Activated T-cell treated with anti-CD3 and anti-CD28 coated beads for 4 hours (primary cell): ENCODE results near the gene JOSD1.

ENCODE experiments used
- DNase-seq: peaks from one replicate; pipeline ENCODE4 v3.0.0-alpha.2; 2020

JOSD1 gene

DNA sequence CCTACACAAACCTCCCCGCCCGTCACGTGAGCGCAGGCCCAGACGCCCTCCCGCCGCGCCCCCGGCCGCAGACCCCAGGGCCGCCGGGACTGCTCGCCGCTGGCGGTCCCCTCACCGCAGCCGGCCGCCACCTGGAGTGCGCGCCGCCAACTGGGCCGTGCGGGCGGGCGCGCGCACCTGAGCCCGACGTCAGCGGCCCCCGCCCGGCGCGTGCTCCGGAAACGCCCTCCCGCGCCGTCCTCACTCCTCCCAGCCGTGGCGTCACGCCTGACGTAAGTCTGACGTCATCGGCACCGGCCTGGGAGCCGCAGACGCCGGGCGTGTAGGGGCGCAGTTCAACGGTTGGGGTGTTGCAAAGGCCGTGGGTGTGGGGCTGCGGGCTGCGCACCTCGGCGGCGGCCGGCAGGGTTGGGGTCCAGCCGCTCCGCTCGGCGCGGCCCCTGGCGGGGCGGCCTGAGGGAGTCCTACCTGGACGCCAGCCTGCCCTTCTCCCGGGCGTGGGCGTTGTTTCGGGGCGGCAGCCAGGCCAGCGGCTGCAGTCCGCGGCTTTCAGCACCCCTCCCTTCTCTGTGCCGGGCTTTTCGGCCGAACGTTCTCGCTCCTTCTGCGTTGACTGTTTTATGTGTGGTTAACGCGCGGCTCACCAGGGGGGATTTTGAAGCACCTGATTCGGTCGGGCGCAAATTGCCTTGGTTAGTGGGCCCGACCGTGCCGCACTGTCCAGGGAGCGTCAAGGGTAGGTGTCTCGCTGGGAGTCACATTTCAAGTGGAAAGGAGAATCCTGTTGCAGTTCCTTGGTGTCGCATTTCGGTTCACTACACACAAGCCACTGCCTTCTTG, at the start of gene JOSD1:
JOSD1 (minus strand) TSS at position 155 of the 840 bp plus-strand sequence. CDS start 956 bp downstream, outside the sequence.
- DNase-seq: peak; percentile 98

DNA sequence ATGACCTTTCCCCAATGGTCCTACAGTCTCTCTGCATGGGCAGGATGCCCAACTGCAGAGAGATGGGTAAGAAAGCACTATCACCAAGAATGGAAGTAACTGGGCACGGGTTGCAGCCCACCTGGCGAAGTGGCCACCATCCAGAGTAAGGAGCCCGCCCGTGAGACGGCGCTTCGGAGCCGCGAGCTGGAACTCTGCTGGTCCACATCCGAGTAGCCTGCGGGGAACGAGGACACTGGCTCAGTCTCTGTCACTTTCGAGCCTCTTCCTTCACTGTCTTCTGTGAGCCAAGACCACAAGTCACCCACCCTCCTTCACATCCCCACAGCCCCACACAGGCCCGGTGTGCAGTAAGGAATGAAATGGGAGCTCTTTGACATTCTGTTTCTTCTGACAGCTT, 49.4 kb upstream of the JOSD1 start:
- DNase-seq: no peak

DNA sequence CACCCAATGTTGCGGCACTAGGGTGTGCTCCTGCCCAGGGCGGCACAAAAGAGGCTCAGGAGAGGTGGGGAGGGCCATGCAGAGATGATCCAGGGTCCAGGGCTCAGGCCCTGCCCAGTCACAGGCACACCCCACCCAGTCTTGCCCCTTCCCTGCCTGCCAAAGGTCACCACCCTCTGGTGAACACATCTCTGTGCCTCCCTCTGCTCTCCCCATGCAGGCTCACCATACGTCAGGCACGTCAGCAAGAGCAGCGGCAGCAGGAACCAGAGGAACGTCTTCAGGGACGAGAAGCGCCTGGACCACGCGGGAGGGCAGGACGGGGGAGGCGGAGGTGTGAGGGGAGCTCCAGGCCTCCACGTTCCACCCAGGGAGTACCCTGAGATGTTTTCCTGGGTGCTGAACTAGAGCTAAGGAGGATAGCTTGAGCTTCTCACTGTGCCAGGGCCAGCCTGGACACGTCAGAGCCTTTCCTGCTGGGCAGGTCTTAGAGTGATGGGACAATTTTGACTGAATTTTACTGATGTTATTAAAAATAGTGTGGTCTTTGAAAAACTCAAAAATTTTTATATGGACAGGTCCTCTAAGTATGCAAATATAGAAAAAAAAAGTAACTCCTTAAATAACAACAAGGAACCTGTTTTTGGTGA, 47.9 kb upstream of the JOSD1 start:
- DNase-seq: no peak

DNA sequence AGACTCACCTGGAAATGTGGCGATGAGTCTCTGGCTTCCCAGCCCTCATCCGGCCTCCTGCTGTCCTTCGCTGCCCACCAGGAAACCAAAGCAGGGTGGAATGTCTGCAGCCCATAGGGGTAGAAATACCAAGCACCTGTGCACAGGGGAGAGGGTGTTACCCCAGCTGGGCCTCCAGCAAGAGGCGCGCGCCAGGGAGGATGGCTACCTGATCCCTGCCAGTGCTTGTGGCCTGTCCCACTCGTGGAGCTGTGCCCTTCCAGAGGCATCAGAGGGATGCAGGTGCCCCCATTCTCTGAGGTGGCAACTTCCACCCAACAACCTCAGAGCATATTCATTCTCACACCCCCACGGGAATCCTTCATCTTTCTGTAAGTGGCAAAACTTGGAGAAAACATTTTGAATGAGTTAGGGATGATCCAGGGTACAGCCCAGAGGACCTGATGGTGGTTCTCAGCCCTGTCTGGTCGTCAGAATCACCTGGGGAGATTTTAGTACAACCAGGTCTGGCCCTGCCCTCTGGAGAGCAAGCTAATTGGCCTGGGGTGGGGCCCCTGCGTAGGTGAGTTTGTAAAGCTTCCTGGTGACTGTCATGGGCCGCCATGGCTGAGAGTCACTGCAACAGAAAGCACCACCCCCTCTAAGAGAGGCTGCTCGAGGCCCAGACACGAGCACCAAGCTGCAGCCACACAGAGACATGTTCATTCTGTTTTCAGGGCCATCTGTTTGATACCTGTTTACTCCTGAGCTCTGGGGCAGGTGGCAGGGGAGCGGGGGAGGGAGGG, 45.1 kb upstream of the JOSD1 start:
- DNase-seq: no peak

DNA sequence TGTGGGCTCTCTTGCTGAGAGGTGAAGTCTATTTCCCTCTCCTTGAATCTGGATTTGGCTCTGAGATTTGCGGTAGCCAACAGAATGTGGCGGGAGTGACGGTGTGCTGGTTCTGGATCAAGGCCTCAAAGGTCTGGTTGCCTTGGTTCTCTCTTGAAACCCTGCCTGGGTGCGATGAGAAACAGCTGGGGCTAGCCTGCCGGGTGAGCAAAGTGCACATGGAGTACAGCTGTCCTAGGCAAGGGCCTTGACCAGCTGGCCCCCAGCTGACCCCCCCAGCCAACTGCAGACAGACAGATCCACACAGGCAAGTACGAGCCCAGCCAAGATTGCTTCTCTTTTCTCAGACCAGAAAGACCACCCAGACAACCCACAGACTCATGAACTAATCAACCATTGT, 44.2 kb upstream of the JOSD1 start:
- no peak for DNase-seq

DNA sequence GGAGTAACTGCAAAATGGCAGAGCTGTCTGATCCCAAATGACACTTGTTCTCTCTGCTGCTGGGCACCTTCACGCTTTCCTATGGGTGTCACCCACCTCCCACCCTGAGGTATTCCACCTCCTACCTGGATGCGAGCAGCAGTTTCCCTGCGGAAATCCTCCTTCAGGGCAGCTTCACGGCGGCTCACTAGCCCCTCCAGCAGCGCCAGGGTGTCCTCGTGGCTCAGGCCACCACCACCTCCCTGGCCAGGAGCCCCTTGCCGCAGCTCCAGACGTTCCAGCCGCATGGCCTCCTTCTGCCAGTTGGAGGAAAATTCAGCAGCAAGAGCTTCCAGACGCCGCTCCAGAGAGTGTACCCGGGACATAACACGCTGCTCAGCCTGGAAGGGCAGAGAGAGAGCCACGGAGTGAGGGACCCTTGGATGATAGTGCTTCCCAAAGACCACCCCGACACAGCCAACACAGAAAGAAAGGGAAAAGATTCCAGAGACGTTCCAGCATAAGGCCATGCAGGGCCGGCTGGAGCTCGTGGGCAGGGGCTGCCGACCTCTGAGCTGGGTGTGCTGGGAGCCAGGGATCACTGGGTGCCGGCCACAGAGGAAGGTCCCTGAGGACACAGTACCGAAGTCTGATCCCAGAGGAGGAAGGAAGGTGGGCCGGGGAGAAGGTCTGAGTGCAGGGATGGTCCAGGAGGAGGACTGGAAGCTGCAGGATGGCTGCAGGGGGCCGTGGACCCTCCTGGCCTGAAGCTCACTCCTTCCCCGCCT, 41.6 kb upstream of the JOSD1 start:
- no peak for DNase-seq

DNA sequence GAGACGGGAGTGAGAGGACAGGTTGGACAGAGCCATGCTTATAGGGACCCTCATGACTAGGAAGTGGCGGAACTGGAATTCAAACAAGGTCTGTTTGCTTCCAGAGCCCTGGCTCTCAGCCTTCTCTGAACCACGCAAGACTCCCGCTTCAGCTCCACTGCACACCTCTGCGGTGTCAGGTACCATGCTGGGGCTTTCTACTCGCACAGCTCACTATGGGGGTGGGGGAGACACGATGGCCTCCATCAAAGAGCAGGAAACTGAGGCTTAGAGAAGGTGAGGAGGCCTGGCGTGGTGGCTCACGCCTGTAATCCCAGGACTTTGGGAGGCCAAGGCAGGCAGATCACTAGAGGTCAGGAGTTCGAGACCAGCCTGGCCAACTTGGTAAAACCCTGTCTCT, 40.8 kb upstream of the JOSD1 start:
- DNase-seq: no peak

DNA sequence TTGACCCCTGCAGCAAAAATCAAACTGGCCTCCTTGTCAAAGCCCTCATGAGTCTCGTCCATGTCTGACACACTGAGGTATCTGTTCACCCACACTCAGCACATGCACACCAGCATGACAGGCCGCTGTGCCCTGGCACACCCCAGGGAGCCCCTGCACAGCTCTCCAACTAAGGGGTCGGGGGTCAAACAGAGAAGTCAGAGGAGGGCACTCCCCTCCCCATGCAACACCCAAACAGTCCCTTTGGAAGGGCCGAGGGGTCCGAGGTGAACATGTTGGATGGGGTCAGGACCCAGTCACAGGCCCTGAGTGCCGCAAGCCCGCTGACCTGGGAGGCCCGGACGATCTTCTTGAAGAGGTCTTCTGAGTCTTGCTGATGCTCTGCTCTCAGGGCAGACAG, 40.4 kb upstream of the JOSD1 start:
- DNase-seq: no peak

DNA sequence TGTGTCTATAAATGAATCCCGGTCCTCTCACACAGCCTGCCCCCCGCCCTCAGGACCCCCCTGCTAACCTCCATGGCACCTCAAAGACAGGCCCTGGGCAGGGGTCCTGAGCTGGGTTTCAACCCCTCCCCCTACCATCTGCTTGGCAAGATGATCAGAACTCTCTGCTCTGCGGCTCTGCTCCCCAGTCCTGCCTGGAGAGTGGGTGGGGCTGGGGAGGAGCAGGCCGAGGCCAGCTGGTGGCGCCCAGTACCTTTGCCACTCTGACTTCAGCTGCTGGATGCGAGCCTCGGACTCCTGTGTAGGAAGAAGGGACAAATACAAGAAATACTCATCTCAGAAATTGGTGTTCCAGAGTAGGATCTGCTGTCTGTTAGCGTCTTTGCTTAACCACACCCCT, 40.0 kb upstream of the JOSD1 start:
- no peak for DNase-seq

DNA sequence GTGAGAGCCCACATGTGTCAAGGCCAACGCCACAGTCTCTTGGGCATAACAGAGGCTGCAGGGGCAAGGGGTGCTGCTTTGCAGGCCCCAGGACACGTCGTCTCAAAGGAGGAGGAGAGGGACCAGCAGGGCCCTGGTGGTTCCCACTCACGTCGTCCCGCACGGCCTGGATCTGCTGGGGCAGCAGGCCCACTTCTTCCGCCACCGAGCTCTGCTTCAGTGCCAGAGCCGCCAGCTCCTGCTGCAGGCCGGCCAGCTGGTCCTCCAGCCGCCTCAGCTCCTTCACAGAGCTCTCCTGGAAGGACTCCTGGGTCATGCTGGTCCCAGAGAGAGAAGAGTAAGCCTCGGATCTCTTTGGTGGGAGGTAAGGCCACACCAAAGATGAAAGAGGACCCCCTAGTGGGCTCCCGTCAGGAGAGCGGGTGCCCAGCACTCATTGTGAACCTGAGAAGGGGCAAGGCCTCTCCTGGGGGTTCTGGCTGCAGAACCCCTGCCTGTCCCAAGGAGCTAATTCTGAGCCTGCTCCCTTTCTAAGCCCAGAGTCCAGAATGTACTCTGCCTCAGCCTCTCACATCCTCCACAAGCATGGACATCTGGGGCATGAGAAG, 39.5 kb upstream of the JOSD1 start:
- no peak for DNase-seq

DNA sequence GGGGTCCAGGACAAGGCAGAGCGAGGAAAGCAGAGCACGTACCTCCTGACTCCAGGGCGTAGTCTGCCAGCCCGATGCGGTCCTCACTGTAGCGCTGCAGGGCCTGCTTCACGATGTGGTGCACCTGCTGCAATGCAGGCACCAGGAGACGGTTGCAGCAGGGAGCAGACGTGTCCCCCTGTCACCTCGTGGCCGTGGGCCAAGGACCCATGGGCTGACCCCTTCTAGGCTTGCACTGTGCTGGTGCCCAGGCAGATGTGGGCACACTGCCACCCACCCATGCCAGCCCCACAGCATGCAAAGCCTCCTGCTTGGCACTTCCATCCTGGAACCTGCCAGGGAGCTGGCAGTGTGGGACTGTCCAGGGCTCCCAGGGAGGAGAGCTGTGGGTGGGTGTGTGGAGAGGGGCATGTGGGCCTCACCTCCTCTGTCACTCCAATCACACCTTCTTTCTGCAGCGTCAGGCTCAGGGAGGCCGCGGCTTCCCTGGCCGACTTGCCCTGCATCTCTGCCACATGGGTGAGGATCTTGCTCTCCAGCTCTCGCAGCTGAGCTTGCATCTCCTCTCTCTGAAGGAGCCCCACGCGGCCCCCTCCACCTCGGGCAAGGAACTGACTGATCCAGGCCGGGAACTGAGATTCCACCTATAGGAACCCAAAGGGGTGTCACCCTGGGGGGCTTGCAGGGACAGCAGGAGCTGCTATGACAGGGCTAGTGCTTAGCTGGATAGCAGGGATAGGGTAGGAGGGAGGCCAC, 38.7 kb upstream of the JOSD1 start:
- DNase-seq: no peak

DNA sequence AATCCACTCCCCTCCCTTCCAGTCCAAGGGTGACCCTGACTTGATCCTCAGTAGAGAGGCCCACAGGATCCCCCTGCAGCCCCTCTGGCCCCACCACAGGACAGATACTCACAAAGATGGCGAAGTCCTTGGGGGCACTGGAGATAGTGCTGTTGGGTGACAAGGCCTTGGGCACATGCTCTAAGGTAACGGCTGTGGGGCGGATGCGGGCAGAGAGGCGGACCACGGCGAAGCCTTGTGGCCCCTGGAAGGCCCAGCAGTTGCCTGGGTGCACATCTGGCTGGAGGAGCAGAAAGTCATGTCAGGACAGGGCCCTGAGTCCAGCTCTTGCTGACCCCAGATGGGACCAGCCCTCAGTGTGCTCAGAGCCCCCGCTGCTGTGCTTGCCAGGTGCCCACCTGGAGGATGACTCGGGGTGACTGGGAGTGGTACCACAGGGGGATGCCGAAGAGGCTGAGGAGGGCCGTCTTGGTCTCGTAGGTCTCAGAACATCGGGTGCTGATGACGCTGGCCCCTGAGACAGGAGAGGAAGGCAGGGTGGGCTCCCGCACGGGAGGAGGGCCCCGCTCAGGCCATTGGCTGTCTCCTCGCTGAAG, 37.8 kb upstream of the JOSD1 start:
- no peak for DNase-seq

DNA sequence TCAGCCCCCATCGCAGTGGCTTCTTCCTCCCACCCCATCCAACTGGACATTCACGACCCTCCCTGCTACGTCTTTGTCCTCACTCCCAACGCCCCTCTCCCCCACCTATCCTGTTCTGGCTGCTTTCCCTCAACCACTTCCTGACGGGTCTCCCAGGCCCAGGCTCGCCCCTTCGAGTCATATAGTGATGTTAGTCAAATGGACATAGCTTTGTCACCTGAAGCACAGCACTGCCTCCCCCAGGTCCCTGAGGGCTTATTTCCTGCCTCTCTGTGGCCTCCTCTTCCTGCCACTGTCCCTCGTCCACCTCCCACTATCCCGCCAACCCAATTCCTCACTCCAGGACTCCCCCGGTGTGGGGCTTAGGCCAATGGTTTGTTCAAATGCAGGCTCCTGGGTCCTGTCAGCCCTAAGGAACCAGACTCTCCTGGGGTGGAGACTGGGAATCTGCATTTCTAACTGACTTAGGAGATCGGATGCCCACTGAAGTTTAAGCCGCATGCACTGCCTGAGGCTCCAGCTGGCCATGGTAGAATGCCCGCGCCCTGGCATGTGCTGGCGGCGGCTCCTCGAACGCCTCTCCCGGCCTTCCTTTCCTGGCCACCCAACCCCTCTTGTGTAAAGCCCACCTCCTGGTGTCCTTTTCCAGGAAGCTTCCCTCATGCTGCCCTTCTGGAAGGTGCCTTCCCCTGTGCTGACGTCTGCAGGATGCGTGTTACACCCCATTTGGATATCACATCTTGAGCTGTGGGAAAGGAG, 36.7 kb upstream of the JOSD1 start:
- DNase-seq: no peak

DNA sequence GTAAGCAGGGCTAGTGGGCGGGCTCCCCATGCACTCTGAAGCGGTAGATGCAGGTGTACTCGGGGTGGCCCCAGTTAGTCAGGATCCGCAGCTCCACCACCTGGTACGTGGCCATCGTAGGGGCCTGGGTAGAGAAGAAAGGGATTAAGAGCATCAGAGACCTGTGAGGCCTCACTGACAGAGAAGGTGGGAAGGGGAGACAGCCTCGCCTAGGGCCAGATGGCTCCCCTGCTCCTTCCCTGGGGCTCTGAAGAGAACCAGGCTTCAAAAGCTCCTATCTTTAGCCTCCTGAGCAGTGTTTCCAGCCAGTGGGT, 35.5 kb upstream of the JOSD1 start:
- no peak for DNase-seq

DNA sequence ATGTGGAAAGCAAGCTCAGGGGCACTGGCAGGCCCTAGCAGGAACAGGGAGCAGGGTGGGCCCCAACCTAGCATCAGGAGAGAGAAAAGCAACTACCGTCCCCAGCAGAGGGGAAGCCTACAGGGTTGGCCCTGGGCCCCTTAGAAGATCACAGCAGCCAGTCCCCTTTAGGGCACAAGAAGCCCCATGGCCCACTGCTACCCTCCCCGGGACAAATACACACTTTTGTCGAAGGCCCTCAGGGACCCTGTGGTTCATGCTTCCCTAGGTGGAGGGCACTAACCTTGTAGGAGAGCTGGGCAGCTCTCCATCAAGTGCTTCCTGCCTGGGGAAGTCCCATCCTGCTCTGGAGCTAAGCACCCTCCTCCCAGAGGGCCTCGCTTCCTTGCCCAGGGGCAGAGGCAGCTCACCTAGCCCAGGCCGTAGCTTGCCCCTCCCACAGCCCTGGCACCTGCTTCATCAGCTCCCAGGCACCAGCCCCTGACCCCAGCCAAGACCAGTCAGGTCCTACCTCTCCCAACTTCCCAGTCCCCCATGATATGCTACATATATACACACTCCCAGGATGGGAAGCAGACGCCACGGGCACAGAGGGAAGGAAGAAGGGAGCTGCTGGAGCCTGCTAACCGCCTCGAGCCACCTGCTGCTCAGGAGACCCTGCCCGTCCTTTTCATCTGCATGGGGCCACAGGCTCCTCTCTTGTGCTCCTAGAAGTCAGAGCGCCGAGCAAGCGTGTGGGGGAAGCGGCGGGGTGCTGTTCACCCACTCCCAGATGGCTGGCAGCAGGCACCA, 34.9 kb upstream of the JOSD1 start:
- no peak for DNase-seq

DNA sequence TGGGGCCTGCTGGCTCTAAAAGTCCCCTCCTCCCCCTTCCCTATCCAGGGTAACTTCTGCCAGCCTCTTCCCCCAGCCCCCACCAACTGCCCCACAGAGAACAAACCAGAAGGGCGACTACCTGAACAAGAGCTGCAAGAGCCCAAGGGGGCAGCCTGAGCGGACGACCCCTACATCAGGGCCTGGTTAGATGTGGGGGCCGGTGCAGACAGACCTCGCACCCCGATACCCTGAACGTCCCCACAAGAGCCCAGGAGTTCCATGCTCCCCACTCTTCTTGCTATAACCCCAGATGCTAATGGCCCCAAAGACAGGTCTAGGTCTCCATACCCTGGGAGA, 34.4 kb upstream of the JOSD1 start:
- no peak for DNase-seq

DNA sequence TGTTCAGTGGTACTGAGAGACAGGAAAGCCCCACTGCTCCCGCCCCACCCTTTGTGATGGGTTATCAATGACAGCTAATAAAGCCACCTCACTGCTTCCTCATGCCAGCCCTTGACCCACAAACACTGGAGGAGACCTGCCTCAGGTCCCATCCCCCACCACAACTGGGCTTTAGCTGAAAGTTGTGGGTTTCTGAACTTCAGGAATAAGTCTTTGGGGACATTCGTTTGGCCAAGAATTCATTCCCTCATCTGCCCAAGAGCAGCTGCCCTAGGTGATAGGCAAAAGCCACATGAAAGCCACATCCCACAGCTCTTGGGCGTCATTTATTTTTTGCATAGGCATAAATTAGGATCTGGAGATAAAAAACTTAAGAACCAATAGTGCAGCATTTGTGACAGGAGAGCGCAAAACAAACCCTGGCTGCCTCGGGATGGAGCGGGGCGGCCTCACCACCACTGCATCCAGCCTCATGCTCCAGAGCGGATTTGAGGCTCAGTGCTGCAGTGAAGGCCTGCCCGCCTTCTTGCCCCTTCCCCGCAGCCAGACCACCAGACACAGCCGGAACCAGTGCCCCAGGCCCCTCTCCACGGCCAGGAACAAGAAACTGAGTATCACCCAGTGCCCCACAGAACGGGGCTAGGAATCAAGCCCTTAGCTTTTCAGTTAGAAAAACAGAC, 33.8 kb upstream of the JOSD1 start:
- no peak for DNase-seq

DNA sequence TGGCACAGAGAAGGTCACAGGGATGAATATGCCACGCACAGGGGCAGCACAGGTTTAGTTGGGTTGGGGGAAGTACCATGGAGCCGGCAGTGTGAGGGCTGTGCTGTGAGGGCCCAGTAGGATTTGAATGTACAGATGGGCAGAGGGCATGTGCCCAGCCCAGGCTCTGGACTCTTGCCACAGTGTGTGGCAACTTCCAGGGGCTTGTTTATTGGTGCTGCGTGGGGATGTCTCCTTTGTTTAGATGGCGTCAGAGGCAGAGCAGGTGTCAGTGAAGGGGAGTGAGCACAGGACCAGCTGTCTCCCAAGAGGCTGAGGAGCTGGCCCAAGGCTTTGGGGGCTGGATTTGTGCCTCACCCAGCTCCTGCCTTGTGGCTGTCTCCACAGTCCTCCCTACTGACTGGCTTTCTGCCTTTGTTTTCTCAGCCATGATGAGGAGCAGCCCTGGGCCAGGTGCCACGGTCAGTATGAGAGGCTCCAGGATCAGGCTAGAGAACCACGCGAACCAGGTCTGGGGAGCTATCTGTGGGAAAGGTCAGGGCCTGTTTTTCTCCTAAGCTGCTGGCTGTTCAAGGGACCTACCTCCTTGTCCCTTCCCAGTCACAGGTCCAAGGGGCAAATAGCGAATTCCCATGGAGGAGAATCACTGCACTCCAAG, 33.1 kb upstream of the JOSD1 start:
- DNase-seq: no peak

DNA sequence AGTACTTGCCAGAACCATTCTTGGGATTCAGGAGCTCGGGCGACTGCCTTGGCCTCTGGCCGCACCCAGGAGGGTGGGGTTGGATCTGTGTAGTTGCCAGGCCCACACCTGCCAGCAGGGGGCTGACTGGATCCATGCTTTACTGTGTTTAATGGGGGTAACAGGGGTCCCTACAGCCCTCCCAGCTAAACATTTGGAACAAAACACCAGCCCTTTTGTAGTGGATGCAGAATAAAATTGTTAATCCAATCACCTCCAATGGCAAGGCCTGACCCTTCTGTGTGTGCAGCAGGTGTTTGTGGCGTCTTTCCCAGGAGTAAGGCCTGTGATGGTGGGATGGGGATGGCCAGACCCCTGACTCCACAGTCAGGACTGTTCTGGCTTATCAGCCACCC, 32.6 kb upstream of the JOSD1 start:
- no peak for DNase-seq
